CD14-positive monocyte (primary cell): ENCODE data around the gene ZNF611. TPM values are rescaled to one million over a fixed set of nuclear protein-coding genes. Genes with fewer than 3 reads are reported as not detected.
"Not testable (repeated sequence)": the region's sequence is repeated elsewhere in the genome, so short reads cannot be mapped to it uniquely, and the experiment has no call there.

ENCODE experiments used
- DNase-seq, 3 donors: peaks; one replicate each; pipeline ENCODE4 v3.0.0-alpha.2; 2011 to 2022
- H2AFZ ChIP-seq: 2 replicates; pipeline ENCODE4 v1.6.0; 2012; ENCODE audit warnings: mild to moderate bottlenecking, low read depth, low read length, inconsistent platforms; ENCODE audit not compliant: insufficient read depth, poor library complexity, severe bottlenecking
- H3K27ac ChIP-seq, 2 donors: 1 replicate in 1 of 2; 2 replicates in 1 of 2; pipeline ENCODE4 v1.5.1; 2012 to 2013; ENCODE audit warnings: low read length in 2 of 2, control low read depth in 1 of 2, inconsistent platforms in 1 of 2, low read depth in 1 of 2, mild to moderate bottlenecking in 1 of 2
- H3K27me3 ChIP-seq, 2 donors: one replicate each; pipeline versions ENCODE4 v1.6.0 to v1.6.1; 2011 to 2013; ENCODE audit warnings: low read length in 2 of 2; ENCODE audit not compliant: control insufficient read depth in 2 of 2, insufficient read depth in 2 of 2
- H3K36me3 ChIP-seq, 2 donors: replicated peaks in 1 of 2; 1 replicate in 1 of 2; 2 replicates in 1 of 2; pipeline versions ENCODE4 v1.5.1 to v1.6.1; 2012 to 2013; ENCODE audit warnings: low read length in 2 of 2, control low read depth in 1 of 2, inconsistent platforms in 1 of 2, mild to moderate bottlenecking in 1 of 2; ENCODE audit not compliant: insufficient read depth in 2 of 2, control insufficient read depth in 1 of 2
- H3K4me1 ChIP-seq, 2 donors: 1 replicate in 1 of 2; 2 replicates in 1 of 2; pipeline versions ENCODE4 v1.5.1 to v1.6.1; 2012 to 2013; ENCODE audit warnings: low read length in 2 of 2, control low read depth in 1 of 2, inconsistent platforms in 1 of 2, mild to moderate bottlenecking in 1 of 2, moderate library complexity in 1 of 2; ENCODE audit not compliant: insufficient read depth in 2 of 2, control insufficient read depth in 1 of 2
- H3K4me2 ChIP-seq: replicated peaks from 2 replicates; pipeline ENCODE3; 2012; ENCODE audit warnings: low read length, moderate library complexity, mild to moderate bottlenecking; ENCODE audit not compliant: poor library complexity, severe bottlenecking; ENCODE audit errors: extremely low read depth
- H3K4me3 ChIP-seq, 3 experiments: fragments of 200-600 bp in 1 of 3; sonication (generic) in 1 of 3; replicated peaks in 1 of 3; 1 replicate in 2 of 3; 2 replicates in 1 of 3; pipeline ENCODE4 v1.5.1; 2011 to 2013; ENCODE audit warnings: low read length in 3 of 3, mild to moderate bottlenecking in 3 of 3, control low read depth in 2 of 3, low read depth in 2 of 3, inconsistent platforms in 1 of 3, moderate library complexity in 1 of 3
- H3K79me2 ChIP-seq: 2 replicates; pipeline ENCODE4 v1.6.0; 2012; ENCODE audit warnings: mild to moderate bottlenecking, control low read depth, inconsistent platforms, low read length, moderate library complexity; ENCODE audit not compliant: insufficient read depth
- H3K9ac ChIP-seq: 2 replicates; pipeline ENCODE4 v1.6.0; 2017; ENCODE audit warnings: low read length, mild to moderate bottlenecking; ENCODE audit not compliant: insufficient read depth, poor library complexity, severe bottlenecking
- H3K9me3 ChIP-seq, 2 donors: replicated peaks in 1 of 2; 1 replicate in 1 of 2; 2 replicates in 1 of 2; pipeline versions ENCODE4 v1.5.1 to v1.6.1; 2012 to 2013; ENCODE audit warnings: low read length in 2 of 2, control low read depth in 1 of 2; ENCODE audit not compliant: control insufficient read depth in 1 of 2, insufficient read depth in 1 of 2
- H4K20me1 ChIP-seq: 2 replicates; pipeline ENCODE4 v1.6.0; 2012; ENCODE audit warnings: mild to moderate bottlenecking, low read length, control low read depth, moderate library complexity; ENCODE audit not compliant: insufficient read depth
- H3K27ac Mint-ChIP-seq, 7 donors: one replicate each; pipeline ENCODE4 v1.8.0; 2020; ENCODE audit warnings: mild to moderate bottlenecking in 7 of 7, mixed read lengths in 7 of 7, moderate library complexity in 6 of 7, inconsistent platforms in 2 of 7
- H3K27me3 Mint-ChIP-seq, 3 donors: one replicate each; pipeline ENCODE4 v1.8.0; 2021 to 2022; ENCODE audit warnings: low read depth in 3 of 3, mild to moderate bottlenecking in 3 of 3, mixed read lengths in 3 of 3, moderate library complexity in 3 of 3, inconsistent platforms in 1 of 3
- H3K36me3 Mint-ChIP-seq, 2 donors: one replicate each; pipeline ENCODE4 v1.8.0; 2020; ENCODE audit warnings: mixed read lengths in 2 of 2, inconsistent platforms in 1 of 2, mild to moderate bottlenecking in 1 of 2
- H3K4me1 Mint-ChIP-seq: one replicate; pipeline ENCODE4 v1.8.0; 2020; ENCODE audit warnings: mild to moderate bottlenecking, mixed read lengths
- H3K4me3 Mint-ChIP-seq, 2 donors: one replicate each; pipeline ENCODE4 v1.8.0; 2020; ENCODE audit warnings: mild to moderate bottlenecking in 2 of 2, mixed read lengths in 2 of 2, moderate library complexity in 1 of 2
- H3K9me3 Mint-ChIP-seq, 7 donors: one replicate each; pipeline ENCODE4 v1.8.0; 2020 to 2022; ENCODE audit warnings: mixed read lengths in 7 of 7, mild to moderate bottlenecking in 6 of 7, moderate library complexity in 6 of 7, inconsistent platforms in 2 of 7
- WGBS: methylation state at CpG from one replicate; pipeline ENCODE4 v1.1.5; 2013; ENCODE audit warnings: missing lambda C conversion rate; ENCODE audit not compliant: insufficient coverage; 5-methylcytosine and 5-hydroxymethylcytosine counted together
- intact Hi-C, 2 donors: fragments of 100-400 bp; cut with micrococcal nuclease; formaldehyde crosslinking; loops; one replicate each; pipeline versions ENCODE4 v1.15.0 to v1.15.1; 2023
- polyA minus RNA-seq: library from RNA; depleted of rRNA, polyadenylated mRNA; stranded (reverse); fragments of >200 nt; gene quantifications from 2 replicates; pipeline ENCODE4 v1.2.3, GENCODE V29; 2012
- polyA plus RNA-seq, 3 donors: library from polyadenylated mRNA; depleted of rRNA in 1 of 3; unstranded in 2 of 3; stranded (reverse) in 1 of 3; fragments of 300-500 nt in 2 of 3; fragments of >200 nt in 1 of 3; fragmentation: Illumina TruSeq in 2 of 3; gene quantifications; 1 replicate in 2 of 3; 2 replicates in 1 of 3; pipeline ENCODE4 v1.2.3, GENCODE V29; 2012 to 2021
- total RNA-seq, 12 experiments: library from RNA in 1 of 12; stranded (reverse) in 1 of 12; fragments of 120-200 nt in 1 of 12; gene quantifications; one replicate each; pipeline ENCODE4 v1.2.4 and lab custom pipeline; 2013 to 2026; ENCODE audit warnings: mixed read lengths in 6 of 12, inconsistent platforms in 1 of 12
- TF ChIP-seq, protein P1 (sequence below): fragments of 200-600 bp; IDR thresholded peaks from one replicate; pipeline ENCODE4 v1.8.0; 2022; ENCODE audit warnings: antibody characterized with exemption, mild to moderate bottlenecking

ZNF611 gene
- 12.7 TPM for total RNA-seq (2013)
- polyA plus RNA-seq (10 to 100 TPM in 2 of 3 donors, 1 to 10 TPM in 1; 5.5 to 20.2 (median 12.0) TPM), polyA minus RNA-seq (7.3 and 11.8 TPM in 2 replicates), total RNA-seq (lab: John Stamatoyannopoulos, UW) (5.4 to 12.0 (median 10.2) reads per million in 11 experiments)

DNA sequence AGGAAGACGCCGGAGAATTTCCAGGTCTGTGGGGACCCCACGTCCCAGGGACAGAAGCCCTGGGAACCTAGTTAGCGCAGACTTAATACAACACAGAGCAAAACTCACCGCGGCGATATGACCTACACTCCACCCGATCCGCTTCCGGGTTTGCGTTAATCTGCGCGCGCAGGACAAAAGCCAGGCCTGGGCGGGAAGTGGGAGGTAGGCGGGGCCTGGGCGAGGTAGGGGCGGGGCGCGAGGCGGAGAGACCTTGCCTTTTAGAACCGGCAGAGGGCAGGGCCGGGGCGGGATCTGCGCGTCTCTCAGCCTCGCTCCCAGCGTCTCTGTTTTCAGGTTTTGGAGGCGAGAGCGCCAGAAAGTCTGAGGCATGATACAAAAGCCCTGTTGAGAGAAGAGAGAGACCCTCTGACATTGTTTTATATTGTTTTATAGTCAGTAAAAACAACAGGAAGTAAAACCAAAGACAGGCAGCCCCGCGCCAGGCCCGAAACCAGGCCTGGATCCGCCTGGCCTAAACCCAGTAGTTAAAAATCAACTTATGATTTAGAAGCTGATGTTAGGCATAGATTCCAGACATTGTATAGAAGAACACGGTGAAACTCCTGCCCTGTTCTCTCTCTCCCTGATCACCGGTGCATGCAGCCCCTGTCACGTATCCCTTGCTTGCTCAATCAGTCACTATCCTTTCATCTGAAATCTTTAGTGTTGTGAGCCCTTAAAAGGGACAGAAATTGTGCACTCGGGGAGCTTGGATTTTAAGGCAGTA is at the start of gene ZNF611:
Gene ZNF611, minus strand, starts transcription at position 152 of the 769 bp plus-strand sequence. CDS start 19,150 bp downstream, outside the sequence.
- Mint-ChIP-seq H3K4me1 (peaks cover 21% of the 10 kb centered on the region), H3K27me3 (peaks cover 0 to 3% (median 0%) of the 10 kb centered on the region in 3 donors), H3K9me3 (peaks cover 8 to 69% (median 46%) of the 10 kb centered on the region in 7 donors), H3K36me3 (peaks cover 3 to 20% of the 10 kb centered on the region in 2 donors), H3K4me3 (peak within 1 kb of the TSS; percentile 85 to 94), H3K27ac (peak within 1 kb of the TSS; percentile 88 to 97 (median 94))
- peaks cover 11 to 19% of the 10 kb centered on the region in 2 donors for H3K4me1 ChIP-seq
- peak within 1 kb of the TSS; percentile 91 for H3K4me2 ChIP-seq
- peaks cover 0 to 5% of the 10 kb centered on the region in 2 donors for H3K36me3 ChIP-seq
- H3K79me2 ChIP-seq = peaks cover 40% of the 10 kb centered on the region
- H3K9me3 ChIP-seq = peaks cover 12 to 31% of the 10 kb centered on the region in 2 donors
- 0% methylated on average over 19 of the region's 38 CpGs for WGBS
- peak within 1 kb of the TSS; percentile 93 for H2AFZ ChIP-seq
- H3K9ac ChIP-seq = peak within 1 kb of the TSS; percentile 89
- intact Hi-C loops = loop anchor here (5.0 to 10.0 kb wide), 4 partner anchors 203 to 470 kb away; partner anchors contain the start of genes ZNF665 (in 1 of the 2), ZNF766 (in 1 of the 2) and ZNF816 (in 1 of the 2)
- TF ChIP-seq, protein P1, sequence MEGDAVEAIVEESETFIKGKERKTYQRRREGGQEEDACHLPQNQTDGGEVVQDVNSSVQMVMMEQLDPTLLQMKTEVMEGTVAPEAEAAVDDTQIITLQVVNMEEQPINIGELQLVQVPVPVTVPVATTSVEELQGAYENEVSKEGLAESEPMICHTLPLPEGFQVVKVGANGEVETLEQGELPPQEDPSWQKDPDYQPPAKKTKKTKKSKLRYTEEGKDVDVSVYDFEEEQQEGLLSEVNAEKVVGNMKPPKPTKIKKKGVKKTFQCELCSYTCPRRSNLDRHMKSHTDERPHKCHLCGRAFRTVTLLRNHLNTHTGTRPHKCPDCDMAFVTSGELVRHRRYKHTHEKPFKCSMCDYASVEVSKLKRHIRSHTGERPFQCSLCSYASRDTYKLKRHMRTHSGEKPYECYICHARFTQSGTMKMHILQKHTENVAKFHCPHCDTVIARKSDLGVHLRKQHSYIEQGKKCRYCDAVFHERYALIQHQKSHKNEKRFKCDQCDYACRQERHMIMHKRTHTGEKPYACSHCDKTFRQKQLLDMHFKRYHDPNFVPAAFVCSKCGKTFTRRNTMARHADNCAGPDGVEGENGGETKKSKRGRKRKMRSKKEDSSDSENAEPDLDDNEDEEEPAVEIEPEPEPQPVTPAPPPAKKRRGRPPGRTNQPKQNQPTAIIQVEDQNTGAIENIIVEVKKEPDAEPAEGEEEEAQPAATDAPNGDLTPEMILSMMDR = peak; percentile 77
- peak within 1 kb of the TSS; percentile 80 to 93 for H3K27ac ChIP-seq
- no peaks in the 10 kb centered on the region for H3K27me3 ChIP-seq
- H4K20me1 ChIP-seq = no peaks in the 10 kb centered on the region
- DNase-seq = peak; percentile 91 to 94 (median 93)
- peak within 1 kb of the TSS; percentile 83 to 97 (median 94) for H3K4me3 ChIP-seq

DNA sequence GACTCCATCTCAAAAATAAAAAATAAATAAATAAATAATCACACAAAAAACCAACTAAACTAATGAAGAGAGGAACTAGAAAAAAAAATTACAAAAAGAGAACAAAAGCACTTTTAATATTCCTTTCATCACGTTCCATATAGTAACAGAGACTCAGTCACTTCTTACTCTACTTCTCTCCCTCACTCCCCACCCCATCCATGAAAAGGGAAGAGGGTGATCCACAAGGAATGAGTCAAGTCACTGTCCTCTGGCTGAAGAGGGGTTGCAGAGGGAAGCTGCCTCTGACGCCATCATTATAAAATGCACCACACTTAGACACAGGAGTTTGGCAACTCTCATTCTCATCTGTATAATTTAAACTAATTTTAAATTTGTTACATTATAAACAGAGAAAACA is 48.0 kb upstream of the ZNF611 start:
- H3K27me3 Mint-ChIP-seq = peaks cover 1 to 10% (median 2%) of the 10 kb centered on the region in 3 donors
- not testable (repeated sequence) for H3K4me3 ChIP-seq, H3K4me2 ChIP-seq, H3K27me3 ChIP-seq, H3K79me2 ChIP-seq, H2AFZ ChIP-seq, DNase-seq, H3K9ac ChIP-seq, H3K27ac Mint-ChIP-seq, H3K4me3 Mint-ChIP-seq, H3K27ac ChIP-seq, H4K20me1 ChIP-seq
- Histone ChIP-seq H3K4me1 (peaks cover 13 to 14% of the 10 kb centered on the region in 2 donors), H3K9me3 (peaks cover 8 to 37% of the 10 kb centered on the region in 2 donors), H3K36me3 (peaks cover 9 to 22% of the 10 kb centered on the region in 2 donors)
- H3K9me3 Mint-ChIP-seq = peaks cover 26 to 87% (median 71%) of the 10 kb centered on the region in 7 donors
- H3K4me1 Mint-ChIP-seq = peaks cover 29% of the 10 kb centered on the region
- peaks cover 42 to 57% of the 10 kb centered on the region in 2 donors for H3K36me3 Mint-ChIP-seq
- intact Hi-C loops = loop anchor here in 1 of 2 donors (10.0 kb wide), 1 partner anchor 162 kb away; no protein-coding TSS in a partner anchor
- WGBS = no CpG with 5 or more reads among the region's 2 CpGs
